Duodenal mucosa (tissue), 2 donors: ENCODE data around the gene NGEF.

ENCODE experiments used
- H3K27ac ChIP-seq: one replicate; pipeline ENCODE4 v1.7.0; 2013; ENCODE audit warnings: low read depth, low read length
- H3K27me3 ChIP-seq, 2 donors: one replicate each; pipeline ENCODE4 v1.7.0; 2013; ENCODE audit warnings: low read length in 2 of 2, control low read depth in 1 of 2; ENCODE audit not compliant: insufficient read depth in 2 of 2, control insufficient read depth in 1 of 2
- H3K36me3 ChIP-seq, 2 donors: one replicate each; pipeline ENCODE4 v1.7.0; 2013; ENCODE audit warnings: low read length in 2 of 2, control low read depth in 1 of 2; ENCODE audit not compliant: insufficient read depth in 2 of 2, control insufficient read depth in 1 of 2
- H3K4me1 ChIP-seq, 2 donors: one replicate each; pipeline ENCODE4 v1.7.0; 2013; ENCODE audit warnings: low read length in 2 of 2, control low read depth in 1 of 2; ENCODE audit not compliant: insufficient read depth in 2 of 2, control insufficient read depth in 1 of 2
- H3K4me3 ChIP-seq, 2 donors: one replicate each; pipeline ENCODE4 v1.7.0; 2013; ENCODE audit warnings: low read length in 2 of 2, low read depth in 1 of 2
- H3K9ac ChIP-seq, 2 donors: one replicate each; pipeline ENCODE4 v1.7.0; 2013; ENCODE audit warnings: low read length in 2 of 2, low read depth in 1 of 2
- H3K9me3 ChIP-seq, 2 donors: one replicate each; pipeline ENCODE4 v1.7.0; 2013; ENCODE audit warnings: low read length in 2 of 2, control low read depth in 1 of 2; ENCODE audit not compliant: control insufficient read depth in 1 of 2

The NGEF gene

DNA sequence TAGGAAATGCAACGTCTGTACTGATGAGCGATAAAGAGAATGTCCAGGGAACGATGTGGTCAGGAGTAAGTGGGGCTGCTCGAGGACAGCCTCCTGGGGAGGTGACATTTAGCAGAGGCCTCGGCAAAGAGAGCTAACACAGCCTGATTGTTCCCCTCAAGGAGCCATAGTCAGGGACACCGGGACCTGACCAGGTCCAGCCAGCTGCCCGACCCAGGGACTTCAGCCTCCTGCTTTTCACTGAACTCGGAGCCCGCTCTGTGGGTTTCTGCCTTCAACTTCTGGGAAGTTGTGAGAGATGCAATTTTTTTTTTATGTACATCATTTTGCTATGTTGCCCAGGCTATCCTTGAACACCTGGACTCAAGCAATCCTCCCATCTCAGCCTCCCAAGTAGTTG lies 29.5 kb upstream of the NGEF start:
- Histone ChIP-seq H3K27me3 (no peaks in the 10 kb centered on the region), H3K4me3 (no peak overlapping the region), H3K4me1 (no peaks in the 10 kb centered on the region), H3K9ac (no peak overlapping the region), H3K9me3 (no peaks in the 10 kb centered on the region), H3K36me3 (no peaks in the 10 kb centered on the region), H3K27ac (no peak overlapping the region)

DNA sequence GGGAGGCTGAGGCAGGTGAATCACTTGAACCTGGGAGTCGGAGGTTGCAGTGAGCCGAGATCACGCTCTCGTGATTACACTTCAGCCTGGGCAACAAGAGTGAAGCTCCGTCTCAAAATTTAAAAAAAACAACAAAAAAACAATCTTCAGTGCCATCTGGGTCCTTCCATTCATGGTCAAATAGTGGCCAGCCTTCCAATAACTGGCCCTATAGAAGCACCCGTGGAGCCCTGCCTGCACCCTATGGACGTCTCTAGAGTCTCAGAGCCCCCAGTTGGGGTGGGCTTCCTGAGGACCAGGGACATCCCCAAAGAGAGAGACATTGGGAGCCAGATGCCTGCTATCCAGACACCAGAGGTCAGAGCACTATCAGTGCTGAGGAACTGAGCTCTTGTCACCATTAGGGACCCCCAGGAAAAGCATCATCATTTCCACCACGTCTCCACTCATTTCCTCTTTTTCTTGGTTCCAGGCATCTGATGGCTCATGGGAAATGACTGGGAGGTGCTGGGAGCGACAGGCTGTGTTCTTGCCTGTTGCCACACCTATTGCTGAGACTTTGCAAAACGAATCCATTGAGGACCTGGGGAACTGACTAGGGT lies 28.8 kb upstream of the NGEF start:
- Histone ChIP-seq H3K4me1 (no peaks in the 10 kb centered on the region), H3K9me3 (no peaks in the 10 kb centered on the region), H3K27ac (no peak overlapping the region), H3K36me3 (no peaks in the 10 kb centered on the region), H3K27me3 (no peaks in the 10 kb centered on the region), H3K9ac (no peak overlapping the region), H3K4me3 (no peak overlapping the region)

DNA sequence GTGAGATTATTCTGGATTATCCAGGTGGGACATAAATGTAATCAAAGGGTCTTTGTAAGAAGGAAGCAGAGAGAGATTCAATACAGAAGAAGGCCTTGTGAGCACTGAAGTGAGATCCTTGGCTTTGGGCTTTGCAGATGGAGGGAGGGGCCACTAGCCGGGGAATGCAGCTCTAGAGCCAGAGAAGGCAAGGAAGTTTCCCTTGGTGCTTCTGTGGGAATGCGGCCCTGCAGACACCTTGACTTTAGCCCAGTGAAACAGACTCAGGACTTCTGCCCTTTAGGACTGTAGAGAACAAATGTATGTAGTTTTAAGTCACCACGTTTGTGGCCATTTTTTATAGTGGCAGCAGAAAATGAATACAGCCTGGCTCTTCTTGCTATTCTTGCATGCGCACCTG lies 27.5 kb upstream of the NGEF start:
- H3K36me3 ChIP-seq: no peaks in the 10 kb centered on the region
- H3K9ac ChIP-seq: no peak overlapping the region
- H3K27ac ChIP-seq: no peak overlapping the region
- H3K4me3 ChIP-seq: no peak overlapping the region
- H3K27me3 ChIP-seq: no peaks in the 10 kb centered on the region
- no peaks in the 10 kb centered on the region for H3K9me3 ChIP-seq
- no peaks in the 10 kb centered on the region for H3K4me1 ChIP-seq

DNA sequence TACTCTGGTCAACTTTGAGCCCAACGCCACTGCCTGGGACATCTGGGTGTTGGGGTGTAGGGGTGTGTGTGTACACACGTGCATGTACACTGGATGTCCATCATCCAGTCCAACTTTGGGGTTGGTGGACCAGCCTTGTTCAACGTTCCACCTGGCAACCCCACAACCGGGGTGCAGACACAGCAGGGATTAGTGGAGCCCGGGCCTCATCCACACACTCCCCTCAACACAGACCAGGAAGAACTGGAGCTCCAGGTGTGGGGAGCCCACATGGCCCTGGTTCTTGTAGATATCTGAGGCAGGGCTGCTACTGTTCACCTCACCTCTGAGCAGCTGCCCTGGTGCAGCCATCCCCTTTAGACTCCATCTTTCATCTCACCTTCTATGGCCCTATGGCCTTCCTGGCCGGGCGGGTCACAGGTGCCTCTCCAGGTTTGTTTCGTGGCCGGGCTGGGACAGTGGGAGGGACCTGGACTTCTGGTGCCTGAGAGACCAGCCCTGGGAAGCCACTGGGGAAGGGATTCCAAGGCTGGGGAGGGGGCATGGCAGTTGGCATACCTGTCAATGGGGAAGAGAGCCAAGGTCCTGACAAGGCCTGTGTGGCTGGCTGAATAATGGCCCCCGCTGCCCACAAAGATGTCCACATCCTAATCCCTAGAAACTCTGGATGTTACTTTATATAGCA lies 26.9 kb upstream of the NGEF start:
- Histone ChIP-seq H3K9ac (no peak overlapping the region), H3K27ac (no peak overlapping the region), H3K27me3 (no peaks in the 10 kb centered on the region), H3K36me3 (no peaks in the 10 kb centered on the region), H3K4me3 (no peak overlapping the region), H3K9me3 (no peaks in the 10 kb centered on the region), H3K4me1 (no peaks in the 10 kb centered on the region)

DNA sequence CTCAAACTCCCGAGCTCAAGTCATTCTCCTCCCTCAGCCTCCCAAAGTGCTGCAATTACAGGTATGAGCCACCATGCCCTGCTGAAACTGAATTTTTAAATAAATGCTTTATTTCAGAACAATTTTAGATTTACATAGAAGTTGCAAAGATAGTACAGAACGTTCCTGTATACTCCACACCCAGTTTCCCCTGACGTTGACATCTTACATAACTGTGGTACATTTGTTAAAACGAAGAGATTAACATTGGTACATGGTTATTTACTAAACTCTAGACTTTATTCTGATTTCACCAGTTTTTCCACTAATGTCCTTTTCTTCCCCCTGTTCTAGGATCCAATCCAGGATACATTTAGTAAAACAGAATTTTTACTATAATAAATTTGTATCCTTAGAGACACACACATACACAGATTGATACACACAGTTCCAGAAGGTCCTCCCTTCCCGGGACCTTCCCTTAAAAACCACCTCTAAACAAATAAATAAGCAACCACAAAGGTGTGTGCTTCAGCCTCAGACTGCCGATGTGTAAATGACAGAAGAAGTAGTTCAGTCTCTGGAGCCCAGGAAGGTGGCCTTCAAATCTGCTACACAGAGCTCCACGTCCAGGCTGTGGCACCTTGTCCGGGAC lies 26.3 kb upstream of the NGEF start:
- H3K4me1 ChIP-seq: no peaks in the 10 kb centered on the region
- H3K4me3 ChIP-seq: no peak overlapping the region
- H3K9me3 ChIP-seq: no peaks in the 10 kb centered on the region
- no peaks in the 10 kb centered on the region for H3K36me3 ChIP-seq
- no peak overlapping the region for H3K9ac ChIP-seq
- H3K27ac ChIP-seq: no peak overlapping the region
- no peaks in the 10 kb centered on the region for H3K27me3 ChIP-seq

DNA sequence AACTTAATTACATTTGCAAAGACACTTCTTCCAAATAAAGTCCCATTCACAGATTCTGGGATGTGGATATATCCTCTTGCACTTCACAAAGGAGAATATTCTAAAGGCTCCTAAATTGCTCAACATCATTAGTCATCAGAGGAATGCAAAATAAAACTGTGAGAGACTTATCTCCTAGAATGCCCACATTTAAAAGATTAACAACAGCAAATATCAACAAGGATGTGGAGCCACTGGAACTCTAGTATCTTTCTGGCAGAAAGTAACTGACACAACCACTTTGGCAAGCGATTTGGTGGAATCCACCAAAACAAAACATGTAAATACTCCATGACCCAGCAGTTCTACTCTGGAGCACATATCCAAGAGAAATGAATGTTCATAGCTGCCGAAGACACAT lies 24.0 kb upstream of the NGEF start:
- no peaks in the 10 kb centered on the region for H3K36me3 ChIP-seq
- H3K27me3 ChIP-seq: no peaks in the 10 kb centered on the region
- no peak overlapping the region for H3K4me3 ChIP-seq
- no peak overlapping the region for H3K9ac ChIP-seq
- no peak overlapping the region for H3K27ac ChIP-seq
- H3K9me3 ChIP-seq: no peaks in the 10 kb centered on the region
- no peaks in the 10 kb centered on the region for H3K4me1 ChIP-seq

DNA sequence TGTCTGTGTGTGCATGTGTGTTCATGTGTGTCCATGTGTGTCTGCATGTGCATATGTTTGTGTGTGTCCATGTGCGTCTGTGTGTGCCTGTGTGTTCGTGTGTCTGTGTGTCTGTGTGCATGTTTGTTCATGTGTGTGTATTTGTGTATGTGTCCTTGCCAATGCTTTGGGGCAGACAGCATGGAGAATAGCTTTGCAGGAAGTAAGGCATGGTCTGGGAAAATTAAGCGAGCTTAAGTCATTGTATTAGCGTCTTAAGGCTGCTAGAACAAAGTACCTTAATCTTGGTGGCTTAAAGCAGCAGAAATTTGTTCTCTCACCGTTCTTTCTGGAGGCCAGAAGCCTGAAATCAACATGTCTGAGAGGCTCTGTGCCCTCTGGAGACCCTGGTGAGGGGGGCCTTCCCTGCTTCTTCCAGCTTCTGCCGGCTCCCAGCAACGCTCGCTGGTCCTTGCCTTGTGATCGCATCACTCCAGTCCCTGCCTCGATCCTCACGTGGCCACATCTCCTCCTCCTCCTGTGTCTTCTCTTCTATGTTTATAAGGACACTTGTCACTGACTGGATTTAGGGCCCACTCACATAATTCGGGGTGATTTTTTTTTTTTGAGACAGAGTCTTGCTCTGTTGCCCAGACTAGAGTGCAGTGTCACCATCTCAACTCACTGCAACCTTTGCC lies 23.2 kb upstream of the NGEF start:
- Histone ChIP-seq H3K36me3 (no peaks in the 10 kb centered on the region), H3K9ac (no peak overlapping the region), H3K27me3 (no peaks in the 10 kb centered on the region), H3K4me1 (no peaks in the 10 kb centered on the region), H3K9me3 (no peaks in the 10 kb centered on the region), H3K27ac (no peak overlapping the region), H3K4me3 (no peak overlapping the region)

DNA sequence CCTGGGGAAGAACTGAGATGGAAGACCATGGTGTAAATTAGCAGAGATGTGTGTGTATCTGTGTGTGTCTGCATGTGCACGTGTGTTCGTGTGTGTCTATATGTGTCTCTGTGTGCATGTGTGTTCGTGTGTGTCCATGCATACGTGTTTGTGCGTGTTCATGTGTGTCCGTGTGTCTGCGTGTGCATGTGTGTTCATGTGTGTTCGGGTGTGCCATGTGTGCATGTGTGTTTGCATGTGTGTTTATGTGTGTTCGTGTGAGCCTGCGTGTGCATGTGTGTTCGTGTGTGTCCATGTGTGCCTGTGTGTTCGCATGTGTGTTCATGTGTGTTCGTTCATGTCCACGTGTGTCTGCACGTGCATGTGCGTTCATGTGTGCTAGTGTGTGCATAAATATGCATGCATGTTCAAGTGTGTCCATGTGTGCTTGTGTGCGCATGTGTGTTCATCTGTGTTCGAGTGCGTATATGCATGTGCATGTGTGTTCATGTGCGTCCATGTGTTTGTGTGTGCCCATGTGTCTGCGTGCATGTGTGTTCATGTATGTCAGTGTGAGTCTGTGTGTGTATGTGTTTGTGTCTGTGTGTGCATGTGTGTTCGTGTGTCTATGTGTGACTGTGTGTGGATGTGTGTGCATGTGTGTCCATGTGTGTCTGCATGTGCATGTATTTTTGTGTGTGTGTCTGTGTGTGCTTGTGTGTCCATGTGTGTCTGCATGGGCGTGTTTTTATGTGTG lies 22.5 kb upstream of the NGEF start:
- Histone ChIP-seq H3K4me3 (no peak overlapping the region), H3K27me3 (no peaks in the 10 kb centered on the region), H3K9me3 (no peaks in the 10 kb centered on the region)

DNA sequence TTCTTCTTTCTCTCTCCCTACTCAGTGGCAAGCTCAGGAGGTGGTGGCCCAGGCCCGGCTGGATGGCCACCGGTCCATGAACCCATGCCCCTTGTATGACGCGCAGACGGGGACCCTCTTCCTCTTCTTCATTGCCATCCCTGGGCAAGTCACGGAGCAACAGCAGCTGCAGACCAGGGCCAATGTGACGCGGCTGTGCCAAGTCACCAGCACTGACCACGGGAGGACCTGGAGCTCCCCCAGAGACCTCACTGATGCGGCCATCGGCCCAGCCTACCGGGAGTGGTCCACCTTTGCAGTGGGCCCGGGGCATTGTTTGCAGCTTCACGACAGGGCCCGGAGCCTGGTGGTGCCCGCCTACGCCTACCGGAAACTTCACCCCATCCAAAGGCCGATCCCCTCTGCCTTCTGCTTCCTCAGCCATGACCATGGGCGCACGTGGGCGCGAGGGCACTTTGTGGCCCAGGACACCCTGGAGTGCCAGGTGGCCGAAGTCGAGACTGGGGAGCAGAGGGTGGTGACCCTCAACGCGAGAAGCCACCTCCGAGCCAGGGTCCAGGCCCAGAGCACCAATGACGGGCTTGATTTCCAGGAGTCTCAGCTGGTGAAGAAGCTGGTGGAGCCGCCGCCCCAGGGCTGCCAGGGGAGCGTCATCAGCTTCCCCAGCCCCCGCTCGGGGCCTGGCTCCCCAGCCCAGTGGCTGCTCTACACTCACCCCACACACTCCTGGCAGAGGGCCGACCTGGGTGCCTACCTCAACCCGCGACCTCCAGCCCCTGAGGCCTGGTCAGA lies 21.2 kb upstream of the NGEF start:
- no peak overlapping the region for H3K27ac ChIP-seq

More for the DNA sequence above, 22.5 kb upstream of the NGEF start:
- Histone ChIP-seq H3K27ac (no peak overlapping the region), H3K36me3 (no peaks in the 10 kb centered on the region), H3K9ac (no peak overlapping the region), H3K4me1 (no peaks in the 10 kb centered on the region)

More for the DNA sequence above, 21.2 kb upstream of the NGEF start:
- Histone ChIP-seq H3K36me3 (no peaks in the 10 kb centered on the region), H3K4me3 (no peak overlapping the region), H3K4me1 (no peaks in the 10 kb centered on the region), H3K9me3 (no peaks in the 10 kb centered on the region), H3K9ac (no peak overlapping the region), H3K27me3 (no peaks in the 10 kb centered on the region)
